MV-4-11 (cell line): ENCODE data around the gene SARM1.

Experiments used
- DNase-seq: peaks from one replicate; lab custom pipeline; 2025; lab: John Stamatoyannopoulos, UW

SARM1 gene

GRCh38 chr17:28341516-28341915 is 30.0 kb upstream of the SARM1 start:
- no peak for DNase-seq

GRCh38 chr17:28342313-28342712 is 29.2 kb upstream of the SARM1 start:
- DNase-seq = no peak

GRCh38 chr17:28343491-28343932 is 28.0 kb upstream of the SARM1 start:
- no peak for DNase-seq

- no peak for DNase-seq
Observed at GRCh38 chr17:28344011-28344410, 27.5 kb upstream of the SARM1 start.

DNA sequence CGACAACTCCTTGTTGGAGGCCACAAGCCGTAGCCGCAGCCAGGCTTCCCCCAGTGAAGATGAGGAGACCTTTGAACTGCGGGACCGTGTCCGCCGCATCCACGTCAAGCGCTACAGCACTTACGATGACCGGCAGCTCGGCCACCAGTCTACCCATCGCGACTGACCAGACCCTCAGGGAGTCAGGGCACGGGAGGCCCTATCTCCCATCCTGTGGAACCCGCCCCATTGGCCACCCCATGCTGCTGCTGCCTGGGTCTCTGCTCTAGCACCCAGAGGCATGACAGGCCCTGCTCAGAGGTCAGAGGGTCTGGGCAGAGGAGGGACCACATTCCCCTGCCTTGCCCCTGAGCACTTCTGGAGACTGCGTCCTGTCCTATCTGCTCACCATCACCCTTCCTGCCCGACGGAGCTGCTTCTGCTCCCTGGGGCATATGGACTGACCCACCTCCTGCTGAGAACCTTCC is 27.0 kb upstream of the SARM1 start:
- no peak for DNase-seq

- DNase-seq = no peak
Observed at GRCh38 chr17:28345419-28346198, 25.9 kb upstream of the SARM1 start.

- no peak for DNase-seq
Observed at GRCh38 chr17:28346199-28346580, 25.3 kb upstream of the SARM1 start.

GRCh38 chr17:28346746-28347246 is 24.7 kb upstream of the SARM1 start:
- peak; percentile 18 for DNase-seq

- DNase-seq = no peak
Observed at GRCh38 chr17:28347261-28347891, 24.1 kb upstream of the SARM1 start.

DNA sequence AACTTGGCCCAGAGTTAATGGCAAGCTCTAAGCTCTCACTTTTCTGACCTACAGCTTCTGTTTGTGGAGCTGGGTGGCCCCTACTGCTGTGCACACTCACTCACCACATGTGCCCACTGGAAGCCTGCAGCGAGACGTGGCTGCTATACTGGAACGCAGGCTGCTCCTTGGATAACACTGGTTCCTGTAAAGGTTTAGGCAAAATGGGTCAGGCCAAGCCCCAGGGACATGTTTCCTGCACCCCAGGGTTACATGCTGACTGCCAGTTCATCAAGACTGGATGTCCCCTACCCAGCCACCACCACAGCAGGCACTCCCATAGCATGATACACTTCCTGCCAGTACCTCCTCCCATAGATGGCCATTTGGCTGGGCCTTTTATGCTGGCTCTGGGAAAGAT is 22.5 kb upstream of the SARM1 start:
- DNase-seq = no peak

DNA sequence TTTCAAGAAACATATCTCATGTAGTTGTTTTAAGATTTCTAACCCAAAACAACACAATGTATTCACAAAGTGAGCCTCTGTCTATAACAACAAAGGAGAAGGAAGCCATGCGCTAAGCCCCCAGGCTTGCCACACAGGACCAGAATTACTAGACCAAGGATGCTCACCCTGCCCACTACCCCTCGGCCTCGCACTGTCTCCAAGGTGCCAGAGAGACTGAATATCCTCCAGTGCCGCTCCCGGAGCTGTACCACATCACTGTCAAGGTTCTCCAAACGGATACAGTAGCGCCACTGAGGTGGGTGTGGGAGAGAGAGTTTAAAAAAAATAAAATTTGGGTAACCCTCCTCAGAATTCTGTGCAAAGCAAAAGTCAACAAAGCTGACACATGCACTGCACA is 21.2 kb upstream of the SARM1 start:
- DNase-seq = no peak

DNA sequence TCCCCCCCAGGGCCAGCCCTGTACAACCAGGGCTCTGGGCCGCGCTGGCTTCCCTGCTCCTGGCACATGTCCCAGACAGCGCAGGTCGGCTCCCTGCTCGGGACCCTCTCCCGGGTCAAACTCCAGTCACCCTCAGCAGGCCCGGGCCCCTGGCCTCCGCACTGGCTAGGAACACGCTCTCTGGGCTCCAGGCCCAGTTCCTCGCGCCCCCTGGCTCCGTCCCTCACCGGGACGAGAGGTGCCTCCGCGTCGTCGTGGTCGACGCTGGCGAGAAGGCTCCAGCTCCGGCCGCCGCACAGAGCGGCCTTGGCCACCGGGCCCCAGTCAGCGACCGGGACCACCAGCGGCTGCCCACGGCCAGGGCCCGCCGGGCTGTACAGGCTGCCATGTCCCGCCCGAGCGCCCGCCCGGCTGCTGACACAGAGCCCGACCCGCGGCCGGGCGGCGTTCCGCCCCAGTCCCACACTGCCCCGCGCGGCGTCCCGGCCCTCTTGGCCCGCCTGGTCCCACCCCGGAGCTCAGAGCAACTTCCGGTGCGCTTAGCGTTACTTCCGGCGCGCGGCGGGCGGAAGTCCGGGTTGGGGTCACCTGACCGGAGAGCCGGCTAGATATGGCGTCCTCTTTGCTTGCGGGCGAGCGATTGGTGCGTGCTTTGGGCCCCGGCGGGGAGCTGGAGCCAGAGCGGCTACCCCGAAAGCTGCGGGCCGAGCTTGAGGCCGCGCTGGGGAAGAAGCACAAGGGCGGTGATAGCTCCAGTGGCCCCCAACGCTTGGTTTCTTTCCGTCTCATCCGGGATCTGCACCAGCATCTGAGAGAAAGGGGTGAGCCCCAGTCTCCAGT is 14.2 kb upstream of the SARM1 start, which contains the start of gene POLDIP2:
POLDIP2 (minus strand) TSS at position 467 of the 840 bp plus-strand sequence; CDS start at position 388, 79 bp downstream.
- DNase-seq = peak; percentile 90

GRCh38 chr17:28357901-28358197 is 13.6 kb upstream of the SARM1 start:
- DNase-seq = no peak

DNA sequence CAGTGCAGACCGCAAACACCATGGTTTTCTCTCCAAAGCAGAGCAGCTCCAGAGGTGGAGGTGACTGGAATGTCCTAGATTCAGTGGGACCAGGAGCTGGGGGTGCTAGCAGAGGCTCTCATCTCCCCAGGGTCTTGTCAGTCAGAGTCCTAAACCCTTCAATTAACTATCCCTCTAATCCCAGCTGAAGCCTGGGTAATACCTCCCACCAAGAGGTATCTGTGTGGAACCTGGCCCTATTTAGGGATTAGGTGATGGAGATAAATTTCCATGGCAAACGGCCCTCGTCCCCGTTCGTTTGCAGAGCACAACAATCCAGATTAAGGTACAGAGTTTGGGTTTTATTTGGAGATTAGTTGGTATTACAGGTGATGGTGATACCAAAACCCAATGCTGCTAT is 8.3 kb upstream of the SARM1 start:
- no peak for DNase-seq

GRCh38 chr17:28363776-28364650 is 7.5 kb upstream of the SARM1 start:
- DNase-seq = no peak

- no peak for DNase-seq
Observed at GRCh38 chr17:28364665-28365363, 6.7 kb upstream of the SARM1 start, which contains the start of gene SEBOX. TSS of gene SEBOX (minus strand) at chr17:28365199. CDS start at chr17:28365151, 48 bp downstream.

DNA sequence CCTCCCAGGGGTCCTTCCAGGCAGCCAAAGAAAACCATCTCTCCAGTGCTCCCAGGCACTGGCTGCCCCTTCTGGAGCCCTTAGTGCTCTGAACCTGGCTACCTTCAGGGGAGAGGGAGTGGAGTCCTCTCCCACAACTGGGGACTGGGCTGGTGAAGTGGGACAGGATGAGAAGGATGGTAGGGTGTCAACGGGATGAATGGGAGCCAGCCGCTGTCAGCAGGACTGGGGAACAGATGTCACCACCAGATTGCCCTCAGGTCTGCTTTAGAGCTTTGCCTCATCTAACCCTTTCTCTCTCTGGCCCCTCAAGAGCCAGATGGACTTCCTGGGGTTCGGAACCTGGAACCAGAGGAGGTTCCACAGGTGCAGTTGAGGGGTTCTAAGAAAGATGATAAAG is 6.0 kb upstream of the SARM1 start:
- no peak for DNase-seq

- DNase-seq = no peak
Observed at GRCh38 chr17:28366605-28367004, 4.9 kb upstream of the SARM1 start.

DNA sequence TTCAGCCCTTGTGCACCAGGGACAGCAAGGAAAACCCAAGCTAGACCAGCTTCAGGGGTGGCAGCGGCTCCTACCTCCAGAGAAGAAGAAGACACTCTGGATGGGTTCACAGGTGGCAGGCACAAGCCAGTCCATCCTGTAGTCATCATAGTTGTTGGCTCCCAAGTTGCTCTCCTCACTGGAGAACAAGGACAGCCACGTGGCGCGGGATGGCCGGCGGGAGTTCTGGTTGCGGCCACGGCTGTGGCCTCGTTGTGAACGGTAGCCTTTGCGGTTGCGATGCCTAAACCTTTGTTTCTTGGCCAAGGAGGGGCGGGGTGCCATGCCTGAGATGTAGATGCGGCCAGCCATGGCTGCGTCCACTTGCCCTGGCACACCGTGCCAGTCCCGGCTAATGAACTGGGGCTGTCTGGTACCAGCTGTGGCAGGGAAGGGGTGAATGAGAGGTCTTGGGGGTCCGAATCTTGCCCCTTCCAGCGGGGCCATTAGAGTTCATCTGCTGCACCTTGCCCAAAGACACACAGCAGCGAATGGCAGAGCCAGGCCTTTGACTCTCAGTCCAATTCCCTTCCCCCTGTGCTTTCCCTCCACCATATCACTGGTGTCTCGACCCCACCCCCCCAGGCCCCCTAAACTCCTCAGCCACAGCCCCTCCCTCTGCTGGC is 3.7 kb upstream of the SARM1 start:
- no peak for DNase-seq

- no peak for DNase-seq
Observed at GRCh38 chr17:28368306-28368831, 3.1 kb upstream of the SARM1 start.
